8988T (cell line): Measurements from ENCODE around the gene SIRT1.
A peak's percentile ranks its signal among the peaks of the same experiment; 100 is the strongest.
"Not testable (repeated sequence)": the region's sequence is repeated elsewhere in the genome, so short reads cannot be mapped to it uniquely, and the experiment has no call there.

ENCODE experiments used
- DNase-seq: peaks from one replicate; pipeline ENCODE4 v3.0.0; 2011

Gene SIRT1

GRCh38 chr10:67884313-67884841, at the start of gene SIRT1:
SIRT1 (plus strand) TSS chr10:67884656; CDS start chr10:67884722, 66 bp downstream.
- peak; percentile 91 for DNase-seq

GRCh38 chr10:67835541-67836394, 48.7 kb upstream of the SIRT1 start:
- DNase-seq, result not testable (repeated sequence)

GRCh38 chr10:67836488-67836887, 48.0 kb upstream of the SIRT1 start:
- DNase-seq, result no peak

- no peak for DNase-seq
Observed at GRCh38 chr10:67836972-67837371, 47.5 kb upstream of the SIRT1 start.

GRCh38 chr10:67837541-67838314, 46.7 kb upstream of the SIRT1 start, which contains the start of gene DNAJC12:
DNAJC12 (minus strand) TSS chr10:67838188; CDS start chr10:67838011, 177 bp downstream.
- no peak for DNase-seq

- not testable (repeated sequence) for DNase-seq
Observed at GRCh38 chr10:67839511-67839910, 44.9 kb upstream of the SIRT1 start.

GRCh38 chr10:67839951-67840350, 44.5 kb upstream of the SIRT1 start:
- DNase-seq, result no peak

- DNase-seq, result no peak
Observed at GRCh38 chr10:67841737-67842136, 42.7 kb upstream of the SIRT1 start.

- DNase-seq, result no peak
Observed at GRCh38 chr10:67843284-67843683, 41.2 kb upstream of the SIRT1 start.

GRCh38 chr10:67849331-67850011, 35.0 kb upstream of the SIRT1 start:
- peak; percentile 59 for DNase-seq

GRCh38 chr10:67851186-67851585, 33.3 kb upstream of the SIRT1 start:
- DNase-seq, result no peak

GRCh38 chr10:67852761-67853160, 31.7 kb upstream of the SIRT1 start:
- no peak for DNase-seq

- DNase-seq, result no peak
Observed at GRCh38 chr10:67853512-67853911, 30.9 kb upstream of the SIRT1 start.

GRCh38 chr10:67858971-67859370, 25.5 kb upstream of the SIRT1 start:
- DNase-seq, result no peak

- DNase-seq, result no peak
Observed at GRCh38 chr10:67861750-67862432, 22.6 kb upstream of the SIRT1 start.

- DNase-seq, result no peak
Observed at GRCh38 chr10:67863094-67863493, 21.4 kb upstream of the SIRT1 start.

GRCh38 chr10:67864607-67865371, 19.7 kb upstream of the SIRT1 start:
- DNase-seq, result no peak

- no peak for DNase-seq
Observed at GRCh38 chr10:67868132-67868531, 16.3 kb upstream of the SIRT1 start.

- no peak for DNase-seq
Observed at GRCh38 chr10:67869996-67870395, 14.5 kb upstream of the SIRT1 start.

- DNase-seq, result no peak
Observed at GRCh38 chr10:67875340-67876238, 8.9 kb upstream of the SIRT1 start.
